ENCODE results near the gene ARHGAP10.

DNA sequence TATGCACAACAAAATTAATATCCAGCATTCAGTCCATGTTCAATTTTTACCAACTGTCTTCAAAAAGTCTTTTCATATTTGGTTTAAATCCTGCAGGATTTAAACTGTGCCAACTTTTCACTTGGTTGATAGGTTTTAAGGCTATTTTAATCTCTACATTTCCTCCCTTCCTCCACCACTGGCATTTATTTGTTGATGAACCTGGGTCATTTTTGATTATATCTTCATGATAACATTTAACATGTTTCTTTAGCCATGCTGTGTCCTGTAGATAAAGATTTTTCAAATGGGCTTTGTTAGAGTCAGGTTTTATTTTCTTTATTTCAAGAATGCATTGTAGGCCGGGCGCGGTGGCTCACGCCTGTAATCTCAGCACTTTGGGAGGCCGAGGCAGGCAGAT is 216.4 kb downstream of the ARHGAP10 start:
- no peak for TF ChIP-seq TCF7L2 (IDR thresholded peaks at IDR 0.05; ENCODE audit: low read depth, low read length)
- TF ChIP-seq, protein P1, sequence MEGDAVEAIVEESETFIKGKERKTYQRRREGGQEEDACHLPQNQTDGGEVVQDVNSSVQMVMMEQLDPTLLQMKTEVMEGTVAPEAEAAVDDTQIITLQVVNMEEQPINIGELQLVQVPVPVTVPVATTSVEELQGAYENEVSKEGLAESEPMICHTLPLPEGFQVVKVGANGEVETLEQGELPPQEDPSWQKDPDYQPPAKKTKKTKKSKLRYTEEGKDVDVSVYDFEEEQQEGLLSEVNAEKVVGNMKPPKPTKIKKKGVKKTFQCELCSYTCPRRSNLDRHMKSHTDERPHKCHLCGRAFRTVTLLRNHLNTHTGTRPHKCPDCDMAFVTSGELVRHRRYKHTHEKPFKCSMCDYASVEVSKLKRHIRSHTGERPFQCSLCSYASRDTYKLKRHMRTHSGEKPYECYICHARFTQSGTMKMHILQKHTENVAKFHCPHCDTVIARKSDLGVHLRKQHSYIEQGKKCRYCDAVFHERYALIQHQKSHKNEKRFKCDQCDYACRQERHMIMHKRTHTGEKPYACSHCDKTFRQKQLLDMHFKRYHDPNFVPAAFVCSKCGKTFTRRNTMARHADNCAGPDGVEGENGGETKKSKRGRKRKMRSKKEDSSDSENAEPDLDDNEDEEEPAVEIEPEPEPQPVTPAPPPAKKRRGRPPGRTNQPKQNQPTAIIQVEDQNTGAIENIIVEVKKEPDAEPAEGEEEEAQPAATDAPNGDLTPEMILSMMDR (IDR thresholded peaks at IDR 0.05) = no peak
- TF ChIP-seq, protein P2, sequence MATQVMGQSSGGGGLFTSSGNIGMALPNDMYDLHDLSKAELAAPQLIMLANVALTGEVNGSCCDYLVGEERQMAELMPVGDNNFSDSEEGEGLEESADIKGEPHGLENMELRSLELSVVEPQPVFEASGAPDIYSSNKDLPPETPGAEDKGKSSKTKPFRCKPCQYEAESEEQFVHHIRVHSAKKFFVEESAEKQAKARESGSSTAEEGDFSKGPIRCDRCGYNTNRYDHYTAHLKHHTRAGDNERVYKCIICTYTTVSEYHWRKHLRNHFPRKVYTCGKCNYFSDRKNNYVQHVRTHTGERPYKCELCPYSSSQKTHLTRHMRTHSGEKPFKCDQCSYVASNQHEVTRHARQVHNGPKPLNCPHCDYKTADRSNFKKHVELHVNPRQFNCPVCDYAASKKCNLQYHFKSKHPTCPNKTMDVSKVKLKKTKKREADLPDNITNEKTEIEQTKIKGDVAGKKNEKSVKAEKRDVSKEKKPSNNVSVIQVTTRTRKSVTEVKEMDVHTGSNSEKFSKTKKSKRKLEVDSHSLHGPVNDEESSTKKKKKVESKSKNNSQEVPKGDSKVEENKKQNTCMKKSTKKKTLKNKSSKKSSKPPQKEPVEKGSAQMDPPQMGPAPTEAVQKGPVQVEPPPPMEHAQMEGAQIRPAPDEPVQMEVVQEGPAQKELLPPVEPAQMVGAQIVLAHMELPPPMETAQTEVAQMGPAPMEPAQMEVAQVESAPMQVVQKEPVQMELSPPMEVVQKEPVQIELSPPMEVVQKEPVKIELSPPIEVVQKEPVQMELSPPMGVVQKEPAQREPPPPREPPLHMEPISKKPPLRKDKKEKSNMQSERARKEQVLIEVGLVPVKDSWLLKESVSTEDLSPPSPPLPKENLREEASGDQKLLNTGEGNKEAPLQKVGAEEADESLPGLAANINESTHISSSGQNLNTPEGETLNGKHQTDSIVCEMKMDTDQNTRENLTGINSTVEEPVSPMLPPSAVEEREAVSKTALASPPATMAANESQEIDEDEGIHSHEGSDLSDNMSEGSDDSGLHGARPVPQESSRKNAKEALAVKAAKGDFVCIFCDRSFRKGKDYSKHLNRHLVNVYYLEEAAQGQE (IDR thresholded peaks at IDR 0.05; ENCODE audit: insufficient read depth in 1 of 2, low read depth in 2 of 2, low read length in 1 of 2) = no peak

Measured in Panc1 (cell line).